Measurements from ENCODE around the gene GPC5.
"Not testable (repeated sequence)": the region's sequence is repeated elsewhere in the genome, so short reads cannot be mapped to it uniquely, and the experiment has no call there.

The GPC5 gene

DNA sequence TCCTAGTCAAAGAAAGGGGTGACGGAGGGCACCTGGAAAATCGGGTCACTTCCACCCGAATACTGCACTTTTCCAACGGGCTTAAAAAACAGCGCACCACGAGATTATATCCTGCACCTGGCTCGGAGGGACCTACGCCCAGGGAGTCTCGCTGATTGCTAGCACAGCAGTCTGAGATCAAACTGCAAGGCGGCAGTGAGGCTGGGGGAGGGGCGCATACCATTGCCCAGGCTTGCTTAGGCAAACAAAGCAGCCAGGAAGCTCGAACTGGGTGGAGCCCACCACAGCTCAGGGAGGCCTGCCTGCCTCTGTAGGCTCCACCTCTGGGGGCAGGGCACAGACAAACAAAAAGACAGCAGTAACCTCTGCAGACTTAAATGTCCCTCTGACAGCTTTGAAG lies 1354.3 kb downstream of the GPC5 start:
- DNase-seq (ENCODE audit: low spot score): not testable (repeated sequence)

DNA sequence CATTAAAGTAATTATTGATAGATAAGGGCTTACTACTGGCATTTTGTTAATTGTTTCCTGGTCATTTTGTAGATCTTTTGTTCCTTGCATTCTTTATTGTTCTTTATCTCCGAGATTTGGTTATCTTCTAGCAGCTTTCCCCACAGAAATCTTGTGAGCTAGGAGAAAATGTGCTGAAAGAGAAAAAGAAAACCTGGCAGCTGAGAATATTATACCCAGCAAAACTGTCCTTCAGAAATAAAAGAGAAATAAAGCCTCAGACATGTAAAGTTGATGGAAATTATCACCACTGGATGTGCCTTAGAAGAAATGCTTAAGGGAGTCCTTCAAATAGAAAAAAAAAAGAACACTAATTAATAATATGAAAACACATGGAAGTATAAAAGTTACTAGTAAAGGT lies 1363.3 kb downstream of the GPC5 start:
- DNase-seq (ENCODE audit: low spot score): no peak

DNA sequence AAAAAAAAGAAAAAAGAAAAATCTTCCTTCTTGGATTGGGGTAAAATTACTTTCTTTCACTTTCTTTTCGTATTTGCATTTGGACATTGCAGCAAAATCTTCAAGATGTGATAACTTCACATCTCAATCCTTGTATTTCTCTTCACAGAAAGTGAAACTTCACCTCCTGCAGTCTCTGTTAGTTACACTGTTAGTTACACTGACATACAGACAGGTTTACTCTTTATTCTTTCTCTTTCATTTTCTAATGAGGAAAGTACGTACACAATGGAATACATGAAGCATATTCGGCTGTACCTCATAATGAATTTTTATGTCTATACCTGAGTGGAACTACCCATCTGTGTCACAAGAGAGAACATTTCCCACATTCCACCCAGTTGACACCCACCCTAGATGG lies 1369.0 kb downstream of the GPC5 start:
- no peak for DNase-seq (ENCODE audit: low spot score)

DNA sequence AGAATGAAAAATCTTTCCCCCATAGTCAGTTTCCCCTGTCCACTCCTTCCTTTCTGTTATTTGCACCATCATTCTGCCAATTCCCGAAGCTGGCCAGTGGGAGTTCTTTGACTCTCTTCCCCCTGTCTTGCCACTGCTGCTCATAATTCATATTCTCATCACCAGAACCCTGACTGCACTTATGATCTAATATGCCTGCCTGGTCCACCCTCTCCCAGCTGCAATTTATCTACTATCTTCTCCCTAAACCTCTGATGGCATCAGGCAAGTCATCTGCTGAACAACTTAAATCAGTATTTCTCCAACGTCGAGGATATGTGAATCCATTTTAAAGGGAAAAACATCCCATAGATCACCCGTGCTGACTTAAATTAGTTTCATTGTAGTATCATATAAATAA lies 1370.2 kb downstream of the GPC5 start:
- peak; percentile 8 for DNase-seq (ENCODE audit: low spot score)

DNA sequence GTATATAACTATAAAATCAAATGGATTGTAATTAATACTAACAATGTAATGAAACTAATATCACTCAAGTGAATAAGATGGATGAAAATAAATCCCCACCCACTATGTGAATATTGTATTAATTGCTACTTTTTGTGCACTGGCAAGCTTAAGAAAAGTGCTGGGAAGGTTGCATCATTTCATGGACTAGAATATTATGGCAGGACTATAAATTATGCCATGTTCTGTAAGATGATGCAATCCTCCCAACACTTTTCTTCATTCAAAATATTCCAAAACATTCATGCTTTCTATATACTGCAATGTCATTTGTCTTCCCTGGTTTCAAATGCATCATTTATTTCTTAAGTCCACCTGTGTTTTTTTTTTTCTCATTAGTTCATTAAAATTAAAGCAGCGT lies 1370.6 kb downstream of the GPC5 start:
- DNase-seq (ENCODE audit: low spot score): peak; percentile 30

DNA sequence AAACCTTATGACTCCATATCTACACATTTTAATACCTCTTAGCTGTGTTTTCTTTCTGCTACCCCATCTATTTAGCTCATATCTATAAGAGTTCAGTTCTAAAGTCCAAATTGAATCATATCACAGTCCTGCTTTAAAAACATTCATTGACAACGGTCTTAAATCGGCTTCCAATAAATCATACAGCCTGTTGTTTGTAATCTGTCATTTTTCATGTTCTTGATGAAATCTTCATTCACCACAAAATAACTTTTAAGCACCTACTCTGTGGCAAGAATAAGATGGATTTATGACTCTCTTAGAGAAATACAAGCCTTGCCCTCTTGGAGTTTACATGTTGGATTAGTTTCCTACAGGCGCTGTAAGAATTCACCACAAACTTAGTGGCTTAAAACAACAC lies 1377.2 kb downstream of the GPC5 start:
- DNase-seq (ENCODE audit: low spot score): no peak

DNA sequence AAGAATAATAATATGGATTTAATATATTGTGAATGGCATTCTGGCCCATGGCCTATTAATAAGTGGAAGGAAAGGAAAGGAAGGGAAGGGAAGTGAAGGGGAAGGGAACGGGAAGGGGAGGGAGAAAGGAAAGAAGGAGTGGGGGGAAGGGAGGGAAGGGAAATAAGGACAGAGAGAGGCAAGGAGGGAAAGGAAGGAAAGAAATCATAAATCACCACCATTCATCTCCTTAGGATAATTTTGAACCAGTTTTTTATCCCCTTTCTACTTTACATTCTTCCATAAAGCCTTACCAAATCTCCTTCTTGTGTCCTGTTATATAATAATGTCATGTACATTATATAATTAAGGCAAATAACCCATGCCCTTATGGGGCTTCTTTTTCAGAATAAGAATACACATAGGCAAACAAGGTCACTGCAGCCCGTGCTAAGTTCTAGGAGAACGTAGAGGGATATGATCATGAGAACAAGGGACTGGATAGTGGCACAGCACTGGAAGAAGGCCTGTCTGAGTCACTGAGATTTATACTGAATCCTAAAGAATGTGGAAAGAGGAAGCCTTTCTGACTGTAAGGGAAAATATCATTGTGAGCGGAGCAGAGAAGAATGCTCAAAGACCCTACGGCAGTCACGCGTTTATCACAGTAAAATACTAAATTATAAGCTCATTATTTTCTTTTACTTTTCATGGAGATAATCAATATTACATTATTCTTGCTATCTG lies 1383.7 kb downstream of the GPC5 start:
- DNase-seq (ENCODE audit: low spot score): no peak

DNA sequence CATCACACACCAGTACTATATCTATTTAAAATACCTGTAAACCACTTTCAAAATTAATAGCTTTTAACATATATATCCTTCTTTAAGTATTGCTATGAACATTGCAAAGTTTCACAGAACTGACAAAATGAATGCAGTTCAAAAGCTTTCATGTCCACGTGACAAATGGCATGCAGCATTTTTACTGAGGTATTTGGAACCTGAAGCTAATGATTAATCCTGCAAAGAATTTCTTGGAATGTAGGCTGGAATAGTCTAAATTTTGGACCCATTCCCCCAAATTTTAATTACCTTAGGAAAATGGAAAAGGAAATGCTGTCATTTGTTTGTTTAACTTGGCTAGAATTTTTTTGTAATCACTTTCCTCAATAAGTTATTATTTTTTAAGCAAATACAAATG lies 1404.4 kb downstream of the GPC5 start:
- peak; percentile 20 for DNase-seq (ENCODE audit: low spot score)

DNA sequence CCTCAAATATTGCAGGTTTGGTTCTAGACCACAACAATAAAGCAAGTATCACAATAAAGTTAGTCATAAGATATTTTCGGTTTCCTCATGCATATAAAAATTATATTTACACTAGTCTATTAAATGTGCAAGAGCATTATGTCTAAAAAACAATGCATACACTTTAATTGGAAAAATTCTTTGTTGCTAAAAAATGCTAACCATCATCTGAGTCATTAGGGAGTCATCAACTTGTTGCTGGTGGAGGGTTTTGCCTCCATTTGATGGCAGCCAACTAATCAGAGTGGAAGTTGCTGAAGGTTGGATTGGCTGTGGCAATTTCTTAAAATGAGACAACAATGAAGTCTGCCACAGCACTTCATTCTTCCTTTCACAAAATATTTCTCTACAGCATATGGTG lies 1405.9 kb downstream of the GPC5 start:
- peak; percentile 34 for DNase-seq (ENCODE audit: low spot score)

DNA sequence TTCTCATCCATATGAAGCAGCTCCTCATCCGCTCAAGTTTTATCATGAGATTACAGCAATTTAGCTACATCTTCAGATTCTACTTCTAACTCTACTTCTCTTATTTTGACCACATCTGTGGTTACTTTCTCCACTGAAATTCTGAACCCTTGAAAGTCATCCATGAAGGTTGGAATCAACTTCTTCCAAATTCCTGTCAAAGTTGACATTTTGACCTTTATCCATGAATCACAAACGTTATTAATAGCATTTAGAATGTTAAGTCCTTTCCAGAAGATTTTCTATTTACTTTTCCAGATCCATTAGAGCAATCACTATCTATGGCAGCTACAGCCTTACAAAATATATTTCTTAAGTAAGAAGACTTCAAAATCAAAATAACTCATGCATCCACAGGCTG lies 1406.5 kb downstream of the GPC5 start:
- no peak for DNase-seq (ENCODE audit: low spot score)

DNA sequence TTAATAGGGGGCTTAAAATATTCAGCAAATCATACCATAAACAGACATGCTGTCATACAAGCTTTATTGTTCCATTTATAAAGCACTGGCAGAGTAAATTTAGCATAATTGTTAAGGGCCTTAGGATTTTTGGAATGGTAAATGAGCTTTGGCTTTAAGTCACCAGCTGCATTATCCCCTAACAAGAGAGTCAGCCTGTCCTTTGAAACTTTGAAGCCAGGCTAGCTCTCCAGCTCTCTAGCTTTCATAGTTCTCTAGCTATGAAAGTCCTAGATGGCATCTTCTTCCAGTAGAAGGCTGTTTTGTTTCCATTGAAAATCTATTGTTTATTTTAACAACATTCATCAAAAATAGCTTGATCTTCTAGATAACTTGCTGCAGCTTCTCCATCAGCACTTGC lies 1407.3 kb downstream of the GPC5 start:
- DNase-seq (ENCODE audit: low spot score): no peak

DNA sequence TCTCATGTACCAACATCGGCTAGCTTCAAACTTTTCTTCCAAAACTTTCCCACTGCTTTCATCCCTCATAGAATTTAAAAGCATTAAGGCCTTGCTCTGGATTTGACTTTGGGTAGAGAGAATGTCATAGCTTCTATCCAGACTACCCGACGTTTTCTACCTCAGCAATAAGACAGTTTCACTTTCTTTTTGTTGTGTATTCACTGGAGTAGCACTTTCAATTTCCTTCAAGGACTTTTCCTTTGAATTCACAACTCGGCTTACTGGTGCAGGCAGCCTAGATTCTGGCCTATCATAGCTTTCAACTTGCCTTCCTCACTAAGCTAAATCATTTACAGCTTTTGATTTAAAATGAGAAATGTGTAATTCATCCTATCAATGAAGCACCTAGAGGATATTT lies 1407.8 kb downstream of the GPC5 start:
- DNase-seq (ENCODE audit: low spot score): no peak

DNA sequence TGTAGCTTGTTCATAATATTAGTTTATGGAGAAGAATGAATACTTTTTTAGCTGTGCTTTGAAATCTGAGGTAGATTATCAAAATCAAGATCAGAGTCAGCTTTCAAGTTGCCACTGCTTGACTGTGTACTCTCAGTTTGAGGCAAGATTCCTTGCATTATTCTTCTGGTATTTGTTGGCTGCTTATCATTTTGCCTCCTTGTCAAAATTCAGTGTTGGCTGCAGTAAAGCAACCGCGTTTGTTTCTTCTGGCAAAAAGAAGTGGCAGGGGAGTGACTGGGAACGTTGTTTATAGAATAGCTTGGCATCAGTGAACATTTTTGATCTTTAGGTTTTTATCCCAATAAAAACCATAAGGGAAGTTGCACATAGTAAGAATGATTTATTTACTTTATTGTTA lies 1408.9 kb downstream of the GPC5 start:
- peak; percentile 23 for DNase-seq (ENCODE audit: low spot score)

DNA sequence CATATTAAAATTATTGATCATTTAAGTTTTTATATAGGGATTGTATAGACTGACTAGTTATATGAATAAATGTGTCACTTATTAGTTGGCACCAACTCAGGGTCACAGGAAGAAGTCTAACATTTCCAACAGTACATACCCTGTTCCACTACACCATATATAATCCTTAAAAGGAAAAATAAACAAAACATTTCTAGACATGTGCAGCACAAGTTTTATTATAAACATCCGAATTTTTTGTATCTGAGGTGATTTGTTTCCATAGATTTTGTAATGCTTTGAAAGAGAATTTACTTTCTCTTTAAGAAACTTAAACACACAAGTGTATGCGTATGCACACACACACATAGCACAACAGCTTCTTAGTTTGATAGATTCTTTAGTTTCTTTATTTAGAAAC lies 1409.5 kb downstream of the GPC5 start:
- no peak for DNase-seq (ENCODE audit: low spot score)

DNA sequence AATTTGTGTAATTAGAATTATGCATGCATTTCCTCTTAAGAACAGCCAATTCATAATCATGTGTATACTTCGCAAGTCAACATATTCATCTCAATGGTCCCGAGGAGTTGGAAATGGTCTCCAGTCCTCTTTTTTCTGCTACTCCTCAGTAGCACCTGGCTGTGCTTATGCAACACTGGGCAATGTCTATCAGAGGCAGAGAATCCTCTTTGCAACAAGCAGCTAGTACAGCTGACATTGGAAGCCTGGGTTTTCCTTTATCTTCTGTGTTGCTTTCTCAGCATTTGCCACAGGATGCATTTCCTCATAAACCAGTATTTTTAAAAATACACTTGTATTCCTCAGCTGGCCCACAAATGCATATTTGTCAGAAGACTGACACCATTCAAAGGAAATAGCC lies 1422.9 kb downstream of the GPC5 start:
- no peak for DNase-seq (ENCODE audit: low spot score)

DNA sequence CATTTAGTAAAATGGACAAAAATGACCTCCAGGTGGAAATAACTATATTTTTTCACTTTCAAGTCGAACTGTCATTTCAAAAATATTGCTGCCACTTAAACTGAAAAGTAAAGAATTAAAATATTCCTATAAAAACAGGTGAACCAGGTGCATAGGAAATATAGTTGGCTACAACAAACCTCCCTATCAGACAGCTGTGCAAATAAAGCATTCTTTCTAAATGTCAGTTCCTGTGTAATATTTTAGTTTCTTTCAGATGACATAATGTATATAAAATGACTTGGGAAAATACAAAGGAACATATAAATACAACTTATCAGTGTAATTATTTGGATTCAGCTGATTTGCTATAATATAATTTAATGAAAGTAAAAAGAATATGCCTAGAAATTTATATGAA lies 1424.6 kb downstream of the GPC5 start:
- no peak for DNase-seq (ENCODE audit: low spot score)

DNA sequence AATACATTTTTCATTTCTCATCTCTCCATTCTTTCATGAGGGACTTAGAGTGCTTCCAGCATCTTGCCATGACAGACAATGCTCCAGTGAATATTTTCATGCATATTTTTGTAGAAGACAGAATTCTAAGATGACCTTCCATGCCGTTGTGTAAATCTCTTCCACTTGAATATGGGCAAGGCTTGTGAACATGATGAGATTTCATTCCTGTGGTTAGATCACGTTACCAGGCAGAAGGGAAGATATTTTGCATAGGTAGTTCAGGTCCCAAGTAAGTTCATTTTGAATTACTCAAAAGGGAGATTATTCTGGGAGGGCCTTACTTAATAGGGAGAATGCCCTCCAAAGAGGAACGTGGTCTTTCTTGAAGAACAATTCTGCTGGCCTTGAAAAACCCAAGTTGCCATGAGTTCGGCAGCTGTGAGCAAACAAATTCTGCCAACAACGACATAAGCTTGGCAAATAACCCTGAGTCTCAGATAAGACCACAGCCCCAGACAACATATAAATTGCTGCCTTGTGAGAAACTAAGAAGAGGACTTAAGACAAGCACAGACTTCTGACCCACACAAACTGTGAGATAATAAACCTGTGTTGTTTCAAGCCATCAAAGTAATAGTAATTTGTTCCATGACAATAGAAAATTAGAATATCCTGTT lies 1427.6 kb downstream of the GPC5 start:
- DNase-seq (ENCODE audit: low spot score): no peak

DNA sequence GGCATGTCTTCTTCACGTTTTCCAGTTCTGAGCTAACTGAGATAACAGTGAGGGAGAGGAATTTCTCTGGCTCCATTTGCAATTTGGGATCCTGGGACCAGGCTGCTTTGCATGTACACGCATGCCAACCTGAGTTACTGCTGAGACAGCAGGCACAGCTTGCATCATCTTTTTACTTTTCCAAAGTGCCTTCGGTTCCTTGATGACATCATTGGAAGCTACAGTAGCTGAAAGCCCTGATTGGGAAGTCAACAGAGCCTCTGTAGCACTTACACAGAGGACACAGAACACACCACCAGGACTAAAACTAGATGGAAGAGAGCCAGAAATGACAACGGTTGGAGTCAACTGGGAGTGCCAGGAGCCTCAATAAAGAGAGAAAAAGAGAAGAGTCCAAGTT lies 1429.1 kb downstream of the GPC5 start:
- no peak for DNase-seq (ENCODE audit: low spot score)

DNA sequence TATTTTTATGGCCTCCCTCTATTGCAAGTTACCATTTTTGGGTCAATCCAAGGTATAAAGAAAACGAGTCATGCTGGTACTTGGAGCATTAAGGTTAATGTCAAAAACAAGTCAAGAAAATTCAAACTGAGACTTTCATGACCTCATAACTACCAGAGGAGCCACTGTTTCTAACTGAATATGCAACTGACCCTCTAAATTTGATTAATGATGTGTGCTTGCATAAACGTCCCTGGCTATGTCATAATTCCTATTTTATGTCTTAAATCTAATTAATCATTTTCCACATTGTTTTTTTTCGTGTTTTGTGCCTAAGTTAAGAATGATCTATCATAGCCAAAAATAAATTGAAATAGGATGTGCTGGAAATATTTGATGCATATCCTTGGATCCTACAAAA lies 1431.5 kb downstream of the GPC5 start:
- no peak for DNase-seq (ENCODE audit: low spot score)

DNA sequence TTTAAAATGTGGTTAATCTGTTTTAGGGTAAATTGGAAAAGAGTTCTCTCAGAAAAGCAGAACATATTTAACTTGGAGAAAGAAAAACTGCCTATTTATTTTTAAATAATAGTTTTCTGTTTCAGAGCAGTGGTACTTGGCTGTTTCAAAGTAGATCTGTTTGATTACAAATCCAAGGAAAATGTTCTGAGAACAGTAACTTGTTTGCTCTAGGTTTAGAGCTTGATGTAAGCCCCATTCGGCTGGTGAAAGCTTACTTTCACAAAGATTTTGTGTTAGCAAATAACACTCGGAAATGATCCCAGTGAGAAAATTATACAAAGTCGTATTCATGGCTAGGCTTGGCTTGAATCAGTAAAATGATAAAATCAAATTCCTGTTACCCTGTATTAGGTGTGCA lies 1432.4 kb downstream of the GPC5 start:
- DNase-seq (ENCODE audit: low spot score): no peak

DNA sequence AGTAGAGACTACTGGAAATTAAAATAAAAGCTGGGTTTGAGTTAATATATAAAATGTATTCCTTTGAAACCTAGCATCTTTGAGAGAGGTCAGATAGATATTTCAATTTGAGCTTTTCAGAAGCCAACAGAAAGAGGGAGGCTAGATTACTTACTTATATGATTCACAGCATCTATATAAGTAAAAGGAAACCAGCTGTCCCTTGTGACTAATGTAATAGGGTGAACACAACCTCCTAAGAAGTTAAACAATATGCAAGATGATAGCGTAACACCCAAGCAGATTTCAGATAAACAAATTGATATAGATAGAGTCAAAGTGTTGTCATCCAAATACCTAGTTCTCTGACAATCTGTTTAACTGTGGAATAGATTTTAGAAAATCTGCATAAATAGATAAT lies 1434.7 kb downstream of the GPC5 start:
- no peak for DNase-seq (ENCODE audit: low spot score)

DNA sequence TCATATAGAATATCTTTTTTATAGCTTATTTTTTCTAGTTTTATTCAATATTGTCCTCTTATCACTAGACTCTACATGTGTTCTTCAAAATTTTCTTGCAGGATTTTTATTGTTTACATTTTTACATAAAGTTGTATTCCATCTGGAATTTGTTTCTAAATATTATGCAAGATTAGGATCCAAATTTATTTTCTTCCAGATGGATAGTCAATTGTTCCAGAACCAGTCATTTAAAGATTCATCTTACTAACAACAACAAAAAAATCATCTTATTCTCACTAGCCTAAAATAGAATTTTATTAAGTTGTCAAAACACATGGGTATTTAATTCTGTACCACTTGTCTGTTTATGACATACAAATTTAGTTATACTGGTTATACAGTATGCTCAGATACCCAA lies 1437.8 kb downstream of the GPC5 start:
- no peak for DNase-seq (ENCODE audit: low spot score)

DNA sequence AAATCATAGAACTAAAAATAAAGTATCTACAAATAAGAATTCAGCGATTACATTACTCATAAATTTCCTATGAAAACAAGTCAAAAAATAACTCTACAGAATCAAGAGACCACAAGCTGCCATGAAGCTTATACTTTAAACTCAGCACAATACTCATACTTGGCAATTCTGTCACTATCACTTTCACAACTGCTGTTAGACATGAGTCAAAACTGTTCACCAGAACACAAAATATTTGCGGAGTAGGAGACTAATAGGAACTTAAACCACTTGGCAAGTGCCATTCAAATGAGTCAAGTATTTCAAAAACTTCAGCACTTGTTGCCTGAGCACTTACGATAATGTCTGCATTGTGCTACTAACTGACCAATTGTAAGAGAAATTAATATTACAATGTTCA lies 1440.4 kb downstream of the GPC5 start:
- peak; percentile 72 for DNase-seq (ENCODE audit: low spot score)

DNA sequence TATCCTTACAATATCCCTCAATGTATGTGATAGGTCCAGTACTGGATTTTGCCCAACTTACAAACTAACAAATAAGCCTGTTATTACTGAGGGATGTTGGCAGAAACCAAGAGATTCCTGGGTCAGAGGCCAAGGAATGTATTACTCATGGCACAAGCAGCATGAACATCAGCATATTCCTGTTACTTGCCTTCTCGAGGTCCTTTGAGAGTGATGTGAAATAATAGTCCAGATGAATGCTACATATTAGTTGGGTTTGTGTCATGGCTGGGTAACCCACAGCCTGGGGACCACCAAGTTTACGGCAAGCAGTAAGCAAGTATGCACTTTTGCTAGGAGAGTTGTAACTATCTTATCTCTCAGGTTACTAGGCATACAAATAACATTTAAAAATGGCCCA lies 1443.7 kb downstream of the GPC5 start:
- DNase-seq (ENCODE audit: low spot score): peak; percentile 63
